Kidney epithelial cell (primary cell): ENCODE results near the gene OSGEP. TPM values are rescaled to one million over a fixed set of nuclear protein-coding genes. Genes with fewer than 3 reads are reported as not detected.

Experiments
- DNase-seq: peaks from one replicate; pipeline ENCODE4 v3.0.0-alpha.2; 2010; ENCODE audit warnings: low read depth
- H3K27me3 ChIP-seq: 2 replicates; pipeline ENCODE4 v1.6.0; 2011; ENCODE audit warnings: low read length; ENCODE audit not compliant: control insufficient read depth, insufficient read depth
- H3K36me3 ChIP-seq: 2 replicates; pipeline ENCODE4 v1.5.1; 2011; ENCODE audit warnings: low read length; ENCODE audit not compliant: control insufficient read depth, insufficient read depth
- H3K4me3 ChIP-seq: 2 replicates; pipeline ENCODE4 v1.5.1; 2011; ENCODE audit warnings: low read depth, mild to moderate bottlenecking, control low read depth, low read length
- total RNA-seq: library from RNA; depleted of rRNA; stranded (reverse); fragments of >200 nt; gene quantifications from 2 replicates; pipeline ENCODE4 v1.2.3, GENCODE V29; 2015
- TF ChIP-seq, protein P1 (sequence below): IDR thresholded peaks from 2 replicates; pipeline ENCODE4 v1.5.1; 2011; ENCODE audit warnings: mild to moderate bottlenecking, moderate library complexity, low read length, control low read depth, inconsistent platforms; ENCODE audit not compliant: insufficient read depth, poor library complexity, severe bottlenecking

OSGEP gene
- total RNA-seq, 1 donor from 2014 or later = 46.6 TPM

DNA sequence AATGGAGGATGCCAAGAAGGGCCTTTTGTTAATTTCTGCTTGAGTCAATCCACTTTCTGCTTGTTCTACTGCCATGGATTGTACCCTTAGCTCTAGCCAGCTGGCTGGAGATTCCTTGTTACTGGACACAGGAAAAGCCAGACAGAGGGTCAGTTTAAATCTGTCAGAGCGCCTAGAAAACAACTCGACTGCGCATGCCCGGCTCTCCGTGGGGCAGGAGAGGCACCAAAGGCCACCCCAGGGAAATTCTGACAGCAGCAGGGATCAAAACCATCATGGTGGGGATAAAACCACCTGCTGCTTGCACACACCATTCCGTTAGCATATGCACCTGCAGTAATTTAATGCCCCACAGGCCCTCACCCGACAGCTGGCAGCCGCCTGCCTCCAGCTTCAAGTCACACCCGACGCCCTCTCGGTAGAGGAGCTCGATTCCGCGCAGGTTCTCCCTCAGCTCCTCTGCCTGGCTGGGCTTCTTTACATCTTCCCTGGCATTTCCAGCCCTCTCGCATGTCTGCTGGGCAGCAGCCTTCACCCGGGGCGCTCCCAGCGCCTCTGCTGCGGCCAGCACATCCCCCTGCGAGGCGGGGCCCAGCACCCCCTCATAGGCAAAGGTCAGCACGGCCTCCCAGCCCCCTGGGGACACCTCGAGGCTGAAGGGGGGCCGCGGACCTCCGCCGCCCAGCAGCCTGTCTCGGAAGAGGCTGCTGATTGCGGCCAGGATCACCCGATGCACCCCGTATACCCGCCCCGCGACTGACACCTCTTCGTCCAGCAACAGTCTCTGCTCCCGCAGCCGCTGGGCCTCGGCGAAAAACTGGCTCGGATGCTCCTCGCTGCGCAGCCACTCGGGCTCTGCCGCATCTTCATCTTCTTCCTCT is 19.7 kb downstream of the OSGEP start:
- Histone ChIP-seq H3K27me3 (peaks cover 8% of the 10 kb centered on the region), H3K36me3 (no peaks in the 10 kb centered on the region), H3K4me3 (peak overlapping the region; percentile 16)
- TF ChIP-seq, protein P1, sequence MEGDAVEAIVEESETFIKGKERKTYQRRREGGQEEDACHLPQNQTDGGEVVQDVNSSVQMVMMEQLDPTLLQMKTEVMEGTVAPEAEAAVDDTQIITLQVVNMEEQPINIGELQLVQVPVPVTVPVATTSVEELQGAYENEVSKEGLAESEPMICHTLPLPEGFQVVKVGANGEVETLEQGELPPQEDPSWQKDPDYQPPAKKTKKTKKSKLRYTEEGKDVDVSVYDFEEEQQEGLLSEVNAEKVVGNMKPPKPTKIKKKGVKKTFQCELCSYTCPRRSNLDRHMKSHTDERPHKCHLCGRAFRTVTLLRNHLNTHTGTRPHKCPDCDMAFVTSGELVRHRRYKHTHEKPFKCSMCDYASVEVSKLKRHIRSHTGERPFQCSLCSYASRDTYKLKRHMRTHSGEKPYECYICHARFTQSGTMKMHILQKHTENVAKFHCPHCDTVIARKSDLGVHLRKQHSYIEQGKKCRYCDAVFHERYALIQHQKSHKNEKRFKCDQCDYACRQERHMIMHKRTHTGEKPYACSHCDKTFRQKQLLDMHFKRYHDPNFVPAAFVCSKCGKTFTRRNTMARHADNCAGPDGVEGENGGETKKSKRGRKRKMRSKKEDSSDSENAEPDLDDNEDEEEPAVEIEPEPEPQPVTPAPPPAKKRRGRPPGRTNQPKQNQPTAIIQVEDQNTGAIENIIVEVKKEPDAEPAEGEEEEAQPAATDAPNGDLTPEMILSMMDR = no peak
- no peak for DNase-seq

DNA sequence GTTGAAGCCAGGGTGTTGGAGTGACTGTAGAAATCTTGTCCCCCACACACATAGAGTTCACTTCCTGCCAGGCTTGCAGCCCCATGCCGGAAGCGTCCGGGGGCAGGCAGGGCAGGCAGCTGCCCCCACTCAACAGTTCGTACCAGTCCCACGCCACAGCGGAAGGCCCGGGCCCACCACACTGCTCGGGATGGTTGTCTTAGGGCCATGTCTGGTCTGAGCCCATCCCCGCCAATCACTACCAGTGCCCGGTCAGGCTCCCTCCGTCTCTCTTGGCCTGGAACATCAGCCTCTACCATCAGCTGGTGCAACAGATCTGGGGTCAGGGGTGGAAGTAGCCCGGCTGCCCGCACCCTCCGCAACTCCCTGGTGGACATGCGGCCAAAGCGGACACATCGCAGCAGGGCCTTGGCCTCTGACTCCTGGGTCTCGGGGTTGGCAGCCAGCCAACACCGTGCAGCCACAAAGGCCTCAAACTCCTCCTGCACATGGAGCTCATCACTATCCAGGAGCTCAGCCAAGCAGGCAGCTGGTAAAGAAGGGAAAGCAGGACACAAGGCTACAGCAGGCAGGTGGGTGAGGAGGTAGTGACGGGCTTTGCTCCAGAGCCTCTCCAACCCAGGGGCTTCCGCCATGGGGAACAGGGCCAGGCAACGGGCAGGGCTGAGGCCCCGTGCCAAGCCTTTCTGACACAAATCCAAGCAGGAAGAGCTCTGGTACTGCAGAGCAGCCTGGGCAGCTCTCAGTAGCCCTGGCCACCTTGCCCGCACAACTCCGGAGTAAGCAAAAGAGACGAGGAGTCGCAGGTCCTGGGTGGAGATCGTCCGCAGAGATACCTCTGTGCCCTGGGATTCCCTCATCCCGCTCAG is 24.6 kb downstream of the OSGEP start:
- no peaks in the 10 kb centered on the region for H3K36me3 ChIP-seq
- H3K27me3 ChIP-seq = peaks cover 1% of the 10 kb centered on the region
- H3K4me3 ChIP-seq = no peak overlapping the region
- DNase-seq = no peak
- TF ChIP-seq, protein P1 = no peak

DNA sequence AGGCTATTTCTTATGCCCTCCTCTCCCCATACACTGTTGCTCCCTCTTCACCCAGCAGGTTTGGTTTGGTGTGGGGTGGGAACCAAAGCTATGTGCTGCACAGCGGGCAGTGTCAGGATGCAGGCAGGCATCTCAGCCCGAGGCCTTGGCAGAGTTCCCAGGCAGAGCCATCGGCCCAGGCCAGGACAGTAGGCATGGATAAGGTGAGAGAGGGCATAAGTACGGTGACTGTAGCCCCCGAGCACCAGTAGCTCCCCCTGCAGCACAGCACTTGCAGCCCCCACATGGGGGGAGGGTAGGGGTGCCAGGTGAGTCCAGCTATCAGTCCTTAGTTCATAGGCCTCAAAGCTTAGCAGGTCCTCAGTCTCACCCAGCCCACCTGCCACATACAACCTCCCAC is 25.8 kb downstream of the OSGEP start:
- TF ChIP-seq, protein P1 = no peak
- H3K4me3 ChIP-seq = no peak overlapping the region
- no peaks in the 10 kb centered on the region for H3K27me3 ChIP-seq
- no peak for DNase-seq
- H3K36me3 ChIP-seq = no peaks in the 10 kb centered on the region

DNA sequence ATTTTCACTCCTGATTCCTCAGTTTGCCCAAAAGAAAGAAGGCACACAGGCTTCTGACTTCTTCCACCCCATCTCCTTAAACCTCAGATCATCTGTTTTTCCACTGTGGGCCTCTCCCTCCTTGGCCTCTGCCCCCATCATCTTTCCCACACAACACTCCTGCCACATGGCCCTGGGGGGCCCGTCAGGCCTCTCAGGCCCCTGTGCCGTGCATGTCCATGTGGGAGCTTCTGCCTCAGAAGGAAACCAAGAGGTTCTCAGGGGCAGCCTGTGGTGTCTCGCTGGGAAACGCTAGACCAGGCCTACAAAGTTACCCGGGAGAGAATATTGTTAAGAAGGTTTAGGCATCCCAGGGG is 26.6 kb downstream of the OSGEP start:
- no peak overlapping the region for H3K4me3 ChIP-seq
- no peaks in the 10 kb centered on the region for H3K36me3 ChIP-seq
- DNase-seq = no peak
- TF ChIP-seq, protein P1 = no peak
- no peaks in the 10 kb centered on the region for H3K27me3 ChIP-seq

DNA sequence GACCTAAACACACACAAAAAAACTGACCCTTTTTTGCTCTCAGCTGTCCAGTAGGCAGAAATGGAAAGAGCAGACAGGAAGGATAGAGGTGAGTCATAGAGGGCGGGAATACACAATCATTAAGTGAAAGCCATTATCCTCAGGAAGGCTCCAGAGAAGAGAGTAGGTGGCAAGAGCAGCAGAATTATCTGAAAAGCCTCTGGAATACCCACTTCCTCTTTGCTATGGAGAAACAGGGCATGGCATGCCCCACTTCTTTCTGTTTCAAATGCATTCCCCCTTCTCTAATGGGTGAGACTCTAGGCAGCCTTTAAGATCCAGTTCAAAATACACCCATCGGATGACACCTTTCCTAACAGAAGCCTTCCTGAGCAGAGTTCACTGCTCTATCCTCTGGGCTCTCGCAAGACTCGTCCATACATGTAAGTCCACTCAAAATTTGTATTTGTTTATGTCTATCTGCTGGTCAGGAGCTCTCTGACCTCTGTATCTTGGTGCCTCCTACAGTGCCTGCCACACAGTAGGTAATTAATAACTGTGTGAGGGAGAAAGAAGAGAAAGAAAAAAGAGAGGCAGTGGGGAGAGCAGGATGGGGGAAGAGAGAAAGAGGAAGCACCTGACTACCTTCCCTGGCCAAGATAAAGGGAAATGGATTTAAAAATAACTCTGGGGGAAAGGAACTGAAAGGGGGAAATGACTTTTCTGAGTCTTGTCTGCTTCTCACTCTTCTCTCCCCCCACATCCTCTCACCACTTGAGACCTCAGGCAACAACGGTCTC is 27.2 kb downstream of the OSGEP start:
- no peaks in the 10 kb centered on the region for H3K27me3 ChIP-seq
- H3K36me3 ChIP-seq = no peaks in the 10 kb centered on the region
- DNase-seq = peak; percentile 26
- no peak overlapping the region for H3K4me3 ChIP-seq
- TF ChIP-seq, protein P1 = no peak
